ENCODE data around the gene RPS19. TPM values are rescaled to one million over a fixed set of nuclear protein-coding genes. Genes with fewer than 3 reads are reported as not detected.

RPS19 gene
- total RNA-seq = 2,011 TPM

DNA sequence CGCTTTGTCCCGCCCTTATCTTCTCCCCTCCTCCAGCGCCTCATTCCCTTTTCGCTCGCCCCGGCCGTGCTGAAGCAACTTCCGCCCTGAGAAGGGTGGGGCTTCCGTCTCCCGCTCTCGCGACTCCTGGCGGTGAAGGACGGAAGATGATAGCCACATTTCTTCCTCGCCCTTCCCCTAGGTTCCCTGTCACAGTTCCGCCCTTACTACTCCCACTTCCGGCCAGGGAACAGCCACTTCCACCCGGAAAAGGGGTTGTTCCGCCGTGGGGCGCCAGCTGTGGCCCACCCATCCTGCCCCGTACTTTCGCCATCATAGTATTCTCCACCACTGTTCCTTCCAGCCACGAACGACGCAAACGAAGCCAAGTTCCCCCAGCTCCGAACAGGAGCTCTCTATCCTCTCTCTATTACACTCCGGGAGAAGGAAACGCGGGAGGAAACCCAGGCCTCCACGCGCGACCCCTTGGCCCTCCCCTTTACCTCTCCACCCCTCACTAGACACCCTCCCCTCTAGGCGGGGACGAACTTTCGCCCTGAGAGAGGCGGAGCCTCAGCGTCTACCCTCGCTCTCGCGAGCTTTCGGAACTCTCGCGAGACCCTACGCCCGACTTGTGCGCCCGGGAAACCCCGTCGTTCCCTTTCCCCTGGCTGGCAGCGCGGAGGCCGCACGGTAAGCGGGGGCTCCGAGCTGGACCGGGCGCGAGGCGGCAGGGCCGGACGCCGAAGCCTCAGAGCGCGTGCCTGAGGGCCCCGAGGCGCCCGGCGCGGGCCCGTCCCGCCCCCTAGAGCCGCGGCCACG, at the start of gene RPS19:
TSS of gene RPS19 (plus strand) at position 638 of the 801 bp plus-strand sequence. CDS start 520 bp downstream, outside the sequence.
- peak; percentile 95 for ATAC-seq

- no peak for ATAC-seq
These were observed 49.8 kb upstream of the RPS19 start for GRCh38 chr19:41810301-41810700.

DNA sequence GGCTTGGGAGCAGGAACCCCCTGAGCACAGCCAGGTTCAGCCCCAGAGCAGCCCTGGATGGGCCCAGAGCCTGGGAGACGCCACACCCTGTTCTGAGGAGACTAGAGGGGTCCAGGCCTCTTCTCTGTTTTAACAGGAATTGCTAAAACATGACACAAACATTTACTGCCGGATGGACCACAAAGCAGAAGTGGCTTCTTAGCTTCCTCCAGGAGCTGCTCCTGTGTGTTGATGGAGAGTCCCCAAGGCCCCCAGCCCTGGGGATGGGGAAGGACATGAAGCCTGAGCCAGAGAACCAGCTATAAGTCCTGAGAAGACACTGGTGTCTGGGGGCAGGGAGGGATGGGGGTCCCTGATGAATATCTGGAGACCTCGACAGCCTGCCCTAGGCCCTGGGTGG, 49.0 kb upstream of the RPS19 start:
- ATAC-seq = no peak

GRCh38 chr19:41811981-41812380, 48.1 kb upstream of the RPS19 start:
- ATAC-seq = no peak

- no peak for ATAC-seq
These were observed 46.1 kb upstream of the RPS19 start for GRCh38 chr19:41813911-41814310.

- ATAC-seq = no peak
These were observed 44.8 kb upstream of the RPS19 start for GRCh38 chr19:41815301-41815700.

DNA sequence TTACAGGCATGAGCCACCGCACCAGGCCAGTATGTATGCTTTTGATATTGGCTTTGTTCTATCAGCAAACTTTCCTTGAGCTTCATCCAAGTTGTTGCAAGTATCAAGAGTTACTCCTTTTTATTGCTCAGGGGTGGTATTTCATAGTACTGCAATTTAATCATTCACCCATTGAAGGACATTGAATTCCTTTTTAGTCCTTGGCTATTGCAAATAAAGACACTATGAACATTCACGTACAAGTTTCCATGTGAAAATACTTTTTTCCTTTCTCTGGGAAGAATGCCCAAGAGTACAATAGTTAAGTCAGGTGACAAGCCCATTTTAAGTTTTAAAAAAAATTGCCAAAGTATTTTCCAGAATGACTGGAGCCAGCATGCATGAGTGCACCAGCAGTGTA, 43.3 kb upstream of the RPS19 start:
- no peak for ATAC-seq

GRCh38 chr19:41821003-41821735, 38.9 kb upstream of the RPS19 start:
- peak; percentile 86 for ATAC-seq

- ATAC-seq = no peak
These were observed 21.9 kb upstream of the RPS19 start for GRCh38 chr19:41837981-41838708.

- no peak for ATAC-seq
These were observed 20.8 kb upstream of the RPS19 start for GRCh38 chr19:41839211-41839610.

DNA sequence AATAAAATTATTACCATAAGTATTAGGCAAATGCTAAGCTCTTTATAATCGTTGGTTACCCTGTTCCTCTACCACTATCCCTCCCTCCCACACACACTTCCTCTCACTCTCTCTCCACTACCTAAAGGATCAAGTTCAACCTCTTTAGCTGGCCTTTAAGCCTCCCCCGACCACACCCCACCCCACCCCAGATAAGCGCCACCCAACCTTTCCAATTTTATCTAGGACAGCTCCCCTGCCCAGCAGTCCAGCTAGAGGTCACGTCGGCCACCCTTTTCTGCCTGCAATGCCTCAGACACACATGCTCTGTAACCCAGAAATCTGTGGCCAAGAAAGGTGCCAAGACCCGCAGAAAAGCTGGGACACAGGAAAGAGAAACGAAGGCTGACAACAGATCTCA, 16.7 kb upstream of the RPS19 start:
- ATAC-seq = no peak

GRCh38 chr19:41844601-41845000, 15.5 kb upstream of the RPS19 start, which contains the start of gene LYPD4:
TSS of gene LYPD4 (minus strand) at chr19:41844683. CDS start at chr19:41839285, 5,398 bp downstream.
- ATAC-seq = no peak

- ATAC-seq = no peak
These were observed 15.2 kb upstream of the RPS19 start, which contains the start of gene DMRTC2 for GRCh38 chr19:41845001-41845050. TSS of gene DMRTC2 (plus strand) at chr19:41845042. CDS start at chr19:41847429, 2,387 bp downstream.

DNA sequence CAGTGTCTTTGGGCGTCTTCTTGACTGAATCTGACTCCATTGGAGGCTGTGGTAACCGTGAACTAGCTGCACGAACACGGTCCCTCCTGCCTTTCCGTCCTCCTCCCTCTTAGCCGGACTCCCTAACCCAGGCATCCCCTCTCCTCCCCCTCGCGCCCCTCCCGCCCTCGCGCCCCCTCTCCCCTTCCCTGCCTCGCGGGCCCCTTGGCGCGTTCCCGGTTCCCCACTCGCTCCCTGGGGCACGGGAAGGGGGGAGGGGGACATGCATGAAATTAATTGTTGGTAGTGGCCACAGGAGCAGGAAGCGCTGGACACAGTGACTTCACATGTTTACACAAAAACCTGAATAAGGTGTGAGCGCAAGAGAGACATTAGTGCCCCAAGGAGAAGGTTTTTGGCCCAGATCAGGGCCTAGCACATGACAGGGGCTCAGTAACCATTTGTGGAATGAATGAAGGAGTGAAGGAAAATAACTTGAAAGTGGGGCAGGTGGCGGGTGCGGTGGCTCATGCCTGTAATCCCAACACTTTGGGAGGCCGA, 14.9 kb upstream of the RPS19 start:
- ATAC-seq = no peak

DNA sequence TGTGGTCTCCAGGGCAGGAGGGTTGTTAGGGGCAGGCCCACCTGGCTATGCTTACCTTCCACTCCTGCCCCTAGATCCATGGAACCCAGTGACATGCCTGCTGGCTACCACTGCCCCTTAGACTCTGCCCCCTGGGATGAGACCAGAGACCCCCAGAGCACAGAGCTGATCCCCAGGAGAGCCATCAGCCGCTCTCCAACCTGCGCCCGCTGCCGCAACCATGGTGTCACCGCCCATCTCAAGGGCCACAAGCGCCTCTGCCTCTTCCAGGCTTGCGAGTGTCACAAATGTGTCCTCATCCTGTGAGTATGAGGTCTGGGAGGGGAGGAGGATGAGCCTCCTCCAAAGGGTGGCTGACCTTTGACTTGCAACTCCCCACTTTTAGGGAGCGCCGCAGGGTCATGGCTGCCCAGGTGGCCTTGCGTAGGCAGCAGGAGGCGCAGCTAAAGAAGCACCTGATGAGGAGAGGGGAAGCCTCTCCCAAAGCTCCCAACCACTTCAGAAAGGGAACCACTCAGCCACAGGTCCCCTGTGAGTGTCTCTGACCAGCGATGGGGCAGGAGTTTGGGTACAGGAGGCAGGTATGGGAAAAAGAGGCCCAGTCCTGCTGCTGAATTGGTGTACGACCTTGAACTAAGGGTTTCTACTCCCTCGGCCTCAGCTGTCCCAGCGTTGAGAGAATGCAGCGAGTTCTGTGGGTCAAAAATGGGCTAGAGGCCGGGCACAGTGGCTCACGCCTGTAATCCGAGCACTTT, 12.5 kb upstream of the RPS19 start:
- ATAC-seq = no peak

DNA sequence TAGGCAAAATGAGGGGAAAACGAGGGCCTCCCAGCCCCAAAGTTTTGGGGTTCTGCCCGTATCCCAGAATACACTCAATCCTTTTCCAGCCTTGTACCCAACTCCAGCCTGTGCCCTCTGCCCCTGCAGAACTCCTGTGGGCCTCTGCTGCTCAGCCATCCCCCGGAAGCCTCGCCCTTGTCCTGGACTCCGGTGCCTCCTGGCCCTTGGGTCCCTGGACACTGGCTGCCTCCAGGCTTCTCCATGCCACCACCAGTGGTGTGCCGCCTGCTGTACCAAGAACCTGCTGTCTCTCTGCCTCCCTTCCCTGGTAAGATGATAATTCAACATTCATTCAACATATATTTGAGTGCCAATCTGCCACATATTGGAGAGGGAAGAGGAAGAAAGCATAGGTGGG, 11.4 kb upstream of the RPS19 start:
- ATAC-seq = no peak

DNA sequence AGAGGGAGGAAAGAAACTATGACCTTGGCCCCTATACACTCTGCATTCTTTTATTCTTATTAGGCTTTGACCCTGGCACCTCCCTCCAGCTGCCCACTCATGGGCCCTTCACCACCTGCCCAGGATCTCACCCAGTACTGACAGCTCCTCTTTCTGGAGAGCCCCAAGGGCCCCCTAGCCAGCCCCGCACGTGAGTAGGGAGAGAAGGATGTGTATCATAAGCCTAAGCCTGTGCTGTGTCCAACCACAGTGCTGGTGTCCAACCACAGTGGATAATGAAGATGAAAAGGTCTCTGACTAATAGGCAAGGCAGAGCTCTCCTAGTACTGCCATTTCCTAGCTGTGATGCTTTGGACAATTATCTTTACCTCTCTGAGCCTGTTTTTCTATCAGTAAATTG, 11.0 kb upstream of the RPS19 start:
- ATAC-seq = peak; percentile 21

DNA sequence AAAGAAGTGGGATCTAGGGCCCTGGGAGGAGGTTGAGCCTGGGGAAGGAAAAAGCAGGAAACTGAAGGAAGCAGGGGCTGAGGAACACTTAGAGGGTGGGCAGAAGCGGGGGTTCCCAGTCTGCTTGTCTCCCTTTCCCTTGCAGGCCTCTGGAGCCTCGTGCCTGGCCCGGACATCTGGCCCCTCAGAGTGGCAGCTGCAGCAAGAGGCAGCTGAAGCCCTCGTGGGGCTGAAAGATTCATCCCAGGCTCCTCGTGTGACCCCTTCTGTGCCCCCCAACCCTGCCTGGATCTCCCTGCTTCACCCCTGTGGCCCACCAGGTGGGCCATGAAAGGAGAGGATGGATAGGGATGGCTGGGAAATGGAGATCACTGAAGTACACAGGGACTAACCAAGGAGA, 9.7 kb upstream of the RPS19 start:
- no peak for ATAC-seq

GRCh38 chr19:41851456-41851855, 8.6 kb upstream of the RPS19 start:
- ATAC-seq = no peak

DNA sequence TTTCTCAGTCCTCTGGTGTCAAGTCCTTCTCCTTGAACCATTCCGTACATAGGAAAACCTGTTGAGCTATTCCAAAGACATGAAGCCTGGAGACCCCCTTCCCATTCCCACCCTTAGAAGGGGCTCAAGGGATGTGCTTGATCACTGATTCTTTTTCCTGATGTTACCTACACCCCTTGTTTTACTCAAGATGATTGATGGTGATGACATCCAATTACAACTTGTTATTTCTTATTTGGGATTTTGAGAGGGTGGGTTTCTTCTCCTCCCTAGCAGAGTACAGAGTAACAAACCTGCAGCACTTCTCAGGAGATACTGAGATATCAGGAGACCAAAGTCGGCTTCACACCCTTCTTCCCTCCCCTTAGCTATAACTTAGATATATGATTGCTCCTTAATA, 6.7 kb upstream of the RPS19 start:
- ATAC-seq = no peak

GRCh38 chr19:41853768-41854167, 6.3 kb upstream of the RPS19 start:
- no peak for ATAC-seq

GRCh38 chr19:41859213-41859617, 840 bp upstream of the RPS19 start:
- ATAC-seq = no peak

All from esophagus mucosa (tissue), 1 donor.